ENCODE measurements around the gene AFF1. TPM values are rescaled to one million over a fixed set of nuclear protein-coding genes. Genes with fewer than 3 reads are reported as not detected.

Gene AFF1
- total RNA-seq, 1 experiment from 2014 or later = 14.5 TPM

- H3K9me3 ChIP-seq (replicated peaks) = no peaks in the 10 kb centered on the region
- H3K27ac ChIP-seq = peak overlapping the region; percentile 63
- peaks cover 31% of the 10 kb centered on the region for H3K36me3 ChIP-seq
These were observed 151.5 kb downstream of the AFF1 start for GRCh38 chr4:87086143-87086805.

GRCh38 chr4:87087015-87087414 lies 152.2 kb downstream of the AFF1 start:
- Histone ChIP-seq H3K27ac (peak overlapping the region; percentile 63), H3K4me1 (replicated peaks) (peaks cover 22% of the 10 kb centered on the region), H3K27me3 (replicated peaks) (no peaks in the 10 kb centered on the region), H3K36me3 (peaks cover 33% of the 10 kb centered on the region), H3K9me3 (replicated peaks) (no peaks in the 10 kb centered on the region), H3K4me3 (no peak overlapping the region)
- DNase-seq (ENCODE audit: low read depth in 1 of 2, low spot score in 2 of 2) = peak in 1 of 2 experiments; percentile 47

More at GRCh38 chr4:87086143-87086805, 151.5 kb downstream of the AFF1 start:
- H3K4me3 ChIP-seq = no peak overlapping the region
- H3K27me3 ChIP-seq (replicated peaks) = no peaks in the 10 kb centered on the region
- no peak for DNase-seq (ENCODE audit: low read depth in 1 of 2, low spot score in 2 of 2)
- peaks cover 20% of the 10 kb centered on the region for H3K4me1 ChIP-seq (replicated peaks)

- H3K36me3 ChIP-seq = peaks cover 37% of the 10 kb centered on the region
- no peaks in the 10 kb centered on the region for H3K9me3 ChIP-seq (replicated peaks)
- no peak overlapping the region for H3K4me3 ChIP-seq
- H3K27me3 ChIP-seq (replicated peaks) = no peaks in the 10 kb centered on the region
- H3K27ac ChIP-seq = peak overlapping the region; percentile 63
- peaks cover 26% of the 10 kb centered on the region for H3K4me1 ChIP-seq (replicated peaks)
- DNase-seq (ENCODE audit: low read depth in 1 of 2, low spot score in 2 of 2) = no peak
These were observed 152.6 kb downstream of the AFF1 start for GRCh38 chr4:87087420-87087819.

- Histone ChIP-seq H3K27me3 (replicated peaks) (no peaks in the 10 kb centered on the region), H3K4me3 (no peak overlapping the region), H3K36me3 (peaks cover 41% of the 10 kb centered on the region), H3K9me3 (replicated peaks) (no peaks in the 10 kb centered on the region), H3K27ac (0 out of 2 replicates have a peak overlapping the region, but pooled peaks have one; percentile 63), H3K4me1 (replicated peaks) (peaks cover 34% of the 10 kb centered on the region)
- no peak for DNase-seq (ENCODE audit: low read depth in 1 of 2, low spot score in 2 of 2)
These were observed 153.4 kb downstream of the AFF1 start for GRCh38 chr4:87088186-87088585.

DNA sequence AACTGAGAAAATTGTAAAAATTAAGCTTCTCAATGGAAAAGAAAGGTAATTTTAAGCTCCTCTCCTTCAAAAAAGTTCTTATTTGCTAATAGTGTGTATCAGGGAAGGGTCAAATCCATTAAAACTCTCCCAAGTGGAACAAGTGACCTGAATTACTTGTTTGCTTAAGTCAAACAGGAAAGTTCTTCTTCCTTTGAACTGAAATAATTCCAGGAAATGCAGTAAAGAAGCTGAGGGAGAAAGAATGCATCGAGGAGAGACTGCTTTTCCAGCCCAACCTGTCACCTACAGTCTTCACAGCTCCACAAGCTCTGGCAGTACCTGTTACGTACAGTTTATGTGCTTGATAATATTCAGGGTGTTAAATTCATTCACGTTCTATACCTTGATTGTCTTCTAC lies 154.6 kb downstream of the AFF1 start:
- peaks cover 37% of the 10 kb centered on the region for H3K4me1 ChIP-seq (replicated peaks)
- no peak overlapping the region for H3K4me3 ChIP-seq
- H3K27ac ChIP-seq = no peak overlapping the region
- peaks cover 45% of the 10 kb centered on the region for H3K36me3 ChIP-seq
- no peaks in the 10 kb centered on the region for H3K27me3 ChIP-seq (replicated peaks)
- no peak for DNase-seq (ENCODE audit: low read depth in 1 of 2, low spot score in 2 of 2)
- H3K9me3 ChIP-seq (replicated peaks) = no peaks in the 10 kb centered on the region

- H3K27me3 ChIP-seq (replicated peaks) = no peaks in the 10 kb centered on the region
- no peak overlapping the region for H3K27ac ChIP-seq
- peaks cover 46% of the 10 kb centered on the region for H3K36me3 ChIP-seq
- H3K4me1 ChIP-seq (replicated peaks) = peaks cover 37% of the 10 kb centered on the region
- no peak overlapping the region for H3K4me3 ChIP-seq
- no peak for DNase-seq (ENCODE audit: low read depth in 1 of 2, low spot score in 2 of 2)
- no peaks in the 10 kb centered on the region for H3K9me3 ChIP-seq (replicated peaks)
These were observed 155.5 kb downstream of the AFF1 start for GRCh38 chr4:87090305-87090704.

DNA sequence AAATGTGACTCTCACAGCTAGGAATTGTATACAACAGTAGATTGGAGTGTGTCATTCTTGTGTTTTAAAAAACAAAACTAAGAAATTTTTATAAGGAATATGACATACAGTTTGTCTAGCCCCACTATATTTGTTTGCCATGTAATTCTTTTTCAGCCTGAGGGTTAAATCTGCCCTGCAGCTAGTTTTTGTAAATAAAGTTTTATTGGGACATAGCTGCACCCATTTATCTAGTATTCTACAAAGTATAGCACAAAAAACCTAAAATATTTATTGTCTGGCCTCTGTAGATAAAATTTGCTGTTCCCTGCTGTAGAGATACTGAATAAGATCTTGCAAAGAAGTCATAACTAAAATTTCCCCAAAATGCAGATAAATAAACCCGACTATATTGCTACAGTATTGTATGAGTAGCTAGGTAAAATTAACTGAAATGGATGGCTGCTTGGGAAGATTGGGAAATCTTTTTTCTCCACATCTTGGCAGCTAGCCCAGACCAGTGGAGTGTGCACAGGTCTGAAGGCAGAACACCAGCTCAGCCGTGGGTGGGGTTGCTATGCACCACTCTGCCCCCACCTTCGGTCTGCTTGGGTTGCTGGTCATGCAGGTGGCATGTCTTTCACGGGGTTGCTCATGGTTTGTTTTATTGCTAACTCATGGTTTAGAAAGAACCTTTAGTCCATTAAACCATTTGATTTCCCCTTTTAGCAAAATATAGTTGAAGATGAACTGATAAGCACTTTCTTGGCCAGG lies 157.8 kb downstream of the AFF1 start:
- peaks cover 38% of the 10 kb centered on the region for H3K36me3 ChIP-seq
- no peak for DNase-seq (ENCODE audit: low read depth in 1 of 2, low spot score in 2 of 2)
- H3K27ac ChIP-seq = no peak overlapping the region
- H3K4me1 ChIP-seq (replicated peaks) = peaks cover 21% of the 10 kb centered on the region
- no peak overlapping the region for H3K4me3 ChIP-seq
- H3K9me3 ChIP-seq (replicated peaks) = no peaks in the 10 kb centered on the region
- H3K27me3 ChIP-seq (replicated peaks) = no peaks in the 10 kb centered on the region

- peaks cover 38% of the 10 kb centered on the region for H3K36me3 ChIP-seq
- H3K27me3 ChIP-seq (replicated peaks) = no peaks in the 10 kb centered on the region
- no peaks in the 10 kb centered on the region for H3K9me3 ChIP-seq (replicated peaks)
- H3K4me3 ChIP-seq = no peak overlapping the region
- DNase-seq (ENCODE audit: low read depth in 1 of 2, low spot score in 2 of 2) = peak in 1 of 2 experiments; percentile 49
- H3K4me1 ChIP-seq (replicated peaks) = peaks cover 20% of the 10 kb centered on the region
- H3K27ac ChIP-seq = no peak overlapping the region
These were observed 158.8 kb downstream of the AFF1 start for GRCh38 chr4:87093443-87094123.

GRCh38 chr4:87097075-87097474 lies 162.3 kb downstream of the AFF1 start:
- peaks cover 14% of the 10 kb centered on the region for H3K4me1 ChIP-seq (replicated peaks)
- peaks cover 30% of the 10 kb centered on the region for H3K36me3 ChIP-seq
- H3K4me3 ChIP-seq = no peak overlapping the region
- H3K9me3 ChIP-seq (replicated peaks) = no peaks in the 10 kb centered on the region
- DNase-seq (ENCODE audit: low read depth in 1 of 2, low spot score in 2 of 2) = no peak
- no peak overlapping the region for H3K27ac ChIP-seq
- H3K27me3 ChIP-seq (replicated peaks) = no peaks in the 10 kb centered on the region

GRCh38 chr4:87100168-87100567 lies 165.4 kb downstream of the AFF1 start:
- no peak for DNase-seq (ENCODE audit: low read depth in 1 of 2, low spot score in 2 of 2)
- no peaks in the 10 kb centered on the region for H3K9me3 ChIP-seq (replicated peaks)
- H3K27ac ChIP-seq = no peak overlapping the region
- no peak overlapping the region for H3K4me3 ChIP-seq
- H3K27me3 ChIP-seq (replicated peaks) = no peaks in the 10 kb centered on the region
- peaks cover 16% of the 10 kb centered on the region for H3K4me1 ChIP-seq (replicated peaks)
- peaks cover 14% of the 10 kb centered on the region; the same call in 1 of the 2 replicates for H3K36me3 ChIP-seq

DNA sequence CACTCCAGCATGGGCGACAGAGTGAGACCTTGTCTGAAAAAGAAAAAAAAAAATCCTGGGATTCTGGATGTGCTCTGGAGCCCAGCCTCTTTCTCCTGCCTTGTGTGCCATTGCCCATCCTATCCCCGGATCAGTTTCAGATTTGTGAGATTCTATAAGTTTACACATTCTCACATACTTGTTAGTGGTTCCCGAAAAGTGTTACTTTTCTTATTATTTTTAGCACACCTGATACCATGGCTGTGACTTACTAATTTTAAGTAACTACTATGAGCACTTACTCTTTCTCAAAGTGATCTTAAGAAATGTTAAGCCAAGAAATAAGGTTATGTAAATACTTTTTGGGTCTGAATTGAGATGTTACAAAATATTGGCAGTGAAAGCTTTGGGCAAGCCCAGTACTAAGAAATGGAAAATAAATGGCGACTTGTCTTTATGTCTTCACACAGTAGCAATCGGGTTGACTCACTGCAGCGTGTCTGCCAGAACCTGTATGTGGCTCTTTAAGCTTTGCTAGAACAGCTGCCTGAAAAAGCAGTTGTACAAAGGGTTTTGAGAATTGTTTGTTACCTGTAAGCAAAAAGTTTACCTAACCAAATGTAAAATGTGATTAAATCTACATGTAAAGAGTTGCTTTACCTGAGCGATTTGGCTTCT lies 166.9 kb downstream of the AFF1 start:
- Histone ChIP-seq H3K27me3 (replicated peaks) (no peaks in the 10 kb centered on the region), H3K27ac (no peak overlapping the region), H3K4me3 (no peak overlapping the region), H3K36me3 (peaks cover 18% of the 10 kb centered on the region; the same call in 1 of the 2 replicates), H3K4me1 (replicated peaks) (peaks cover 16% of the 10 kb centered on the region), H3K9me3 (replicated peaks) (no peaks in the 10 kb centered on the region)
- DNase-seq (ENCODE audit: low read depth in 1 of 2, low spot score in 2 of 2) = no peak

DNA sequence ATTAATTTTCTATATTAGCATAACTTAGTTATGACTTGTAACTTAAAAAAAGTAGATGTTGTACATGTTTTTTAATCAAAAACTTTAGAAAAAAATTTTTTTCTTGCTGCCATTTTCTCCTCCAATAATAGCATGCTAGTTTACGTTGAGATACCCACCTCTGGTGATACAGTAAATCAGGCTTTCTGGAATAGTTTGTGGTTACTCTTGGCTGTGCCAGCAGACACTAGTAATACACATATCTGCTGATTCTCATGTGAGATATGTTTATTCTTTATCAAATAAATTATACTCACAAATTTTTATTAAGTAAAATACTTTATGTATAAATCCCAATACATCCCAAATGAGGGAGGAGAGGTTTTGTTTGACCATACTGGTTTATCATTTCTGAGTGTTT lies 168.3 kb downstream of the AFF1 start:
- H3K4me1 ChIP-seq (replicated peaks) = peaks cover 25% of the 10 kb centered on the region
- no peak overlapping the region for H3K4me3 ChIP-seq
- H3K36me3 ChIP-seq = 0 out of 2 replicates have a peak, but pooled peaks cover 18% of the 10 kb centered on the region
- DNase-seq (ENCODE audit: low read depth in 1 of 2, low spot score in 2 of 2) = no peak
- no peaks in the 10 kb centered on the region for H3K27me3 ChIP-seq (replicated peaks)
- no peaks in the 10 kb centered on the region for H3K9me3 ChIP-seq (replicated peaks)
- peak overlapping the region; percentile 59 for H3K27ac ChIP-seq

DNA sequence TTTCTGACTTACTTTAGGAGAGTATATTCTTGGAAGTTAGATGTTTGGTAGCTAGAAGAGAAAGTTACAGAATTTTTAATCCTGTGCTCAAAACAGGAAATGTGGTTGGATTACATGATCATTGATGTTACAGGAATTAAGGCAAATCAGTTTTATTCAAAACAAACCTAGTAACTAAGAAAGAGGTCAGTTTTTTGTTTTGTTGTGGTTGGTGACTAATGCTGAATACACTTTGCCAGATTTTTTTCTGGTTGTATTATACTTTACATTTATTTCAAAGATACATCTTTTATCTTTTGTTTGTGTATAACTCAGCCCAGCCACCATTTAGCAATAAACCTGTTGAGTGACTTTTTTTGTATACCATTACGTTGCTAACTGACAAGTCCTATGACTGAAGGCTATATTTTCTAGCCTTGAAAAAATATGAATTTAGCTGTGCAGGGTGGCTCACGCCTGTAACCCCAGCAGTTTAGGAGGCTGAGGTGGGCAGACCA lies 168.9 kb downstream of the AFF1 start:
- no peaks in the 10 kb centered on the region for H3K9me3 ChIP-seq (replicated peaks)
- peaks cover 31% of the 10 kb centered on the region for H3K4me1 ChIP-seq (replicated peaks)
- peak overlapping the region; percentile 59 for H3K27ac ChIP-seq
- no peaks in the 10 kb centered on the region for H3K27me3 ChIP-seq (replicated peaks)
- peaks cover 23% of the 10 kb centered on the region for H3K36me3 ChIP-seq
- no peak overlapping the region for H3K4me3 ChIP-seq
- peak in 1 of 2 experiments; percentile 77 for DNase-seq (ENCODE audit: low read depth in 1 of 2, low spot score in 2 of 2)

All from SJSA1 (cell line).